ENCODE results near the gene PCSK7.

DNA sequence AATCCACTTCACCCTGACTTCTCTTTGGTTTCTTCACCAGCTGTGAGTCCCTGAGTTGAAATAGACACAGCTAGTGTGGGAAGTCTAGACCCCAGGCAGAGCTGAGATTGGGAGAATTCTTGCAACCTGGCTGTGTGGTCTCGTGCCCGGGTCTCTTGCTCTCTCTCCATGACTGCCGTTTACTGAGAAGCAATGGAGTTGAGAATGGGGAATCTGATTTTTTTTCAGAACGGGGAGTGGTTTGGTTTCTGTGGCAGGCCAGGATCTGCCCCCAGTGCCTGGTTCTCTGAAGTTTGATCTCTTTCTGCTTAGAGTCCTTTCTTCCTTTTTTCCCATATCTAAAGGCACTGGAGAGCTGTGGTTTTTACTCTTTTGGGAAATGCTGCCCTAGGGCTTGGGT lies 51.9 kb downstream of the PCSK7 start:
- TF ChIP-seq, protein P1, sequence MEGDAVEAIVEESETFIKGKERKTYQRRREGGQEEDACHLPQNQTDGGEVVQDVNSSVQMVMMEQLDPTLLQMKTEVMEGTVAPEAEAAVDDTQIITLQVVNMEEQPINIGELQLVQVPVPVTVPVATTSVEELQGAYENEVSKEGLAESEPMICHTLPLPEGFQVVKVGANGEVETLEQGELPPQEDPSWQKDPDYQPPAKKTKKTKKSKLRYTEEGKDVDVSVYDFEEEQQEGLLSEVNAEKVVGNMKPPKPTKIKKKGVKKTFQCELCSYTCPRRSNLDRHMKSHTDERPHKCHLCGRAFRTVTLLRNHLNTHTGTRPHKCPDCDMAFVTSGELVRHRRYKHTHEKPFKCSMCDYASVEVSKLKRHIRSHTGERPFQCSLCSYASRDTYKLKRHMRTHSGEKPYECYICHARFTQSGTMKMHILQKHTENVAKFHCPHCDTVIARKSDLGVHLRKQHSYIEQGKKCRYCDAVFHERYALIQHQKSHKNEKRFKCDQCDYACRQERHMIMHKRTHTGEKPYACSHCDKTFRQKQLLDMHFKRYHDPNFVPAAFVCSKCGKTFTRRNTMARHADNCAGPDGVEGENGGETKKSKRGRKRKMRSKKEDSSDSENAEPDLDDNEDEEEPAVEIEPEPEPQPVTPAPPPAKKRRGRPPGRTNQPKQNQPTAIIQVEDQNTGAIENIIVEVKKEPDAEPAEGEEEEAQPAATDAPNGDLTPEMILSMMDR (conservative IDR thresholded peaks at IDR 0.05) = no peak
- TF ChIP-seq ZFX (IDR thresholded peaks at IDR 0.05) = no peak
